ENCODE results near the gene CPA5.

The CPA5 gene

GRCh38 chr7:130301501-130302020 is 43.1 kb upstream of the CPA5 start:
- Histone ChIP-seq H3K4me3 (no peak overlapping the region), H3K27ac (no peak overlapping the region)
- TF ChIP-seq, protein P1, sequence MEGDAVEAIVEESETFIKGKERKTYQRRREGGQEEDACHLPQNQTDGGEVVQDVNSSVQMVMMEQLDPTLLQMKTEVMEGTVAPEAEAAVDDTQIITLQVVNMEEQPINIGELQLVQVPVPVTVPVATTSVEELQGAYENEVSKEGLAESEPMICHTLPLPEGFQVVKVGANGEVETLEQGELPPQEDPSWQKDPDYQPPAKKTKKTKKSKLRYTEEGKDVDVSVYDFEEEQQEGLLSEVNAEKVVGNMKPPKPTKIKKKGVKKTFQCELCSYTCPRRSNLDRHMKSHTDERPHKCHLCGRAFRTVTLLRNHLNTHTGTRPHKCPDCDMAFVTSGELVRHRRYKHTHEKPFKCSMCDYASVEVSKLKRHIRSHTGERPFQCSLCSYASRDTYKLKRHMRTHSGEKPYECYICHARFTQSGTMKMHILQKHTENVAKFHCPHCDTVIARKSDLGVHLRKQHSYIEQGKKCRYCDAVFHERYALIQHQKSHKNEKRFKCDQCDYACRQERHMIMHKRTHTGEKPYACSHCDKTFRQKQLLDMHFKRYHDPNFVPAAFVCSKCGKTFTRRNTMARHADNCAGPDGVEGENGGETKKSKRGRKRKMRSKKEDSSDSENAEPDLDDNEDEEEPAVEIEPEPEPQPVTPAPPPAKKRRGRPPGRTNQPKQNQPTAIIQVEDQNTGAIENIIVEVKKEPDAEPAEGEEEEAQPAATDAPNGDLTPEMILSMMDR (IDR thresholded peaks at IDR 0.05): no peak
- DNase-seq (ENCODE audit: low spot score): no peak

DNA sequence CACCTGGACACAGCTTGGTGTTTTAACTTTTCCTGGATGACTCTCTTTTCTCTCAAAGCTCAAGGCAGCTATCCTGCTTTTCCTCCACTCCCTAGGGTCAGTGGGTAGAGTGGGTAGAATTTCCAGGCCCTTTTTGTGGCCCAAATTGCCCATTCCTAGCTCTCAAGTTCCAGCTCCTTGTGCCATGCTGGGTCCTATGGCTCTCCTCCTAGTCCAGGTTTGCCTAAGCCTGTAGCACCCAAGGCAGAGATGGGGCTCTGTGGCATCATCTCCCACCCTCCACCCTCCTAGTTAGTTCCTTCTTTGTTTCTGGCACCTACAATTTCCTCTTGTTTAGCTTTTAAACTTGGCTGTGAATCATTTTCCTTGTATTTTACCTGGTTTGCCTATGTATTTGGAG is 42.0 kb upstream of the CPA5 start:
- Histone ChIP-seq H3K4me3 (no peak overlapping the region), H3K27ac (no peak overlapping the region)
- TF ChIP-seq, protein P1 (IDR thresholded peaks at IDR 0.05): no peak
- DNase-seq (ENCODE audit: low spot score): no peak

- no peak for DNase-seq (ENCODE audit: low spot score)
- Histone ChIP-seq H3K27ac (no peak overlapping the region), H3K4me3 (no peak overlapping the region)
- TF ChIP-seq, protein P1 (IDR thresholded peaks at IDR 0.05): no peak
Observed at GRCh38 chr7:130303127-130303526, 41.5 kb upstream of the CPA5 start.

- DNase-seq (ENCODE audit: low spot score): no peak
- TF ChIP-seq, protein P1 (IDR thresholded peaks at IDR 0.05): no peak
- Histone ChIP-seq H3K4me3 (no peak overlapping the region), H3K27ac (no peak overlapping the region)
Observed at GRCh38 chr7:130303551-130303950, 41.1 kb upstream of the CPA5 start.

DNA sequence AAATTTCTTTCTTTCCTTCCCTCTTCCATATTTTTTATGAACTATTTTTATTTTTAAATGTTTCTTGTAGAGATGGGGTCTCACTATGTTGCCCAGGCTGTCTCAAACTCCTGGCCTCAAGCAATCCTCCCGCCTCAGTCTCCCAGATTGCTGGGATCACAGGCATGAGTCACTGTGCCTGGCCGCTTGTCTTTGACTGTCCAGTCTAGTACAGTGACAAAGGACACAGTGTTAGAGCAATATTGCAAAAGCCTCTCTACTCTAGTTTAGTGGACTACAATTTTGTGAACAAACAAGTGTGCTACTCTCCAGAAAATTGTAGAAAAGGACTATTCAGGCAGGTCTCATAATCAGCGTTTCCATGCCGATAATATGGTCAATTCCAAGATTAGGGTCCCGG is 40.6 kb upstream of the CPA5 start:
- Histone ChIP-seq H3K4me3 (no peak overlapping the region), H3K27ac (no peak overlapping the region)
- TF ChIP-seq, protein P1 (IDR thresholded peaks at IDR 0.05): no peak
- DNase-seq (ENCODE audit: low spot score): no peak

GRCh38 chr7:130304878-130305277 is 39.7 kb upstream of the CPA5 start:
- H3K27ac ChIP-seq: no peak overlapping the region
- TF ChIP-seq, protein P1 (IDR thresholded peaks at IDR 0.05): no peak
- no peak for DNase-seq (ENCODE audit: low spot score)
- H3K4me3 ChIP-seq: no peak overlapping the region

GRCh38 chr7:130305433-130306042 is 39.1 kb upstream of the CPA5 start:
- Histone ChIP-seq H3K27ac (no peak overlapping the region), H3K4me3 (no peak overlapping the region)
- TF ChIP-seq, protein P1 (IDR thresholded peaks at IDR 0.05): no peak
- no peak for DNase-seq (ENCODE audit: low spot score)

All from coronary artery (tissue), 2 donors.